ENCODE results near the gene ACTN2. TPM values are rescaled to one million over a fixed set of nuclear protein-coding genes. Genes with fewer than 3 reads are reported as not detected.

Gene ACTN2
- total and polyA plus RNA-seq, 4 donors = 5.1 to 26.4 (median 12.0) TPM

- Histone ChIP-seq H3K27ac (ENCODE audit: low read depth, low read length) (no peak overlapping the region), H3K4me3 (ENCODE audit: low read depth, low read length) (no peak overlapping the region), H3K9me3 (ENCODE audit: control insufficient read depth, insufficient read depth, low read length) (no peaks in the 10 kb centered on the region), H3K36me3 (ENCODE audit: control insufficient read depth, insufficient read depth, low read length) (peaks cover 14% of the 10 kb centered on the region), H3K27me3 (ENCODE audit: control insufficient read depth, insufficient read depth, low read length) (no peaks in the 10 kb centered on the region), H3K4me1 (ENCODE audit: control insufficient read depth, insufficient read depth, low read length) (peaks cover 4% of the 10 kb centered on the region)
- WGBS (ENCODE audit: insufficient coverage) = 86% methylated on average over 10 of the region's 11 CpGs
- no peak for DNase-seq (ENCODE audit: low read depth in 4 of 6, low spot score in 6 of 6)
These were observed 41.2 kb downstream of the ACTN2 start for GRCh38 chr1:236727521-236727920.

DNA sequence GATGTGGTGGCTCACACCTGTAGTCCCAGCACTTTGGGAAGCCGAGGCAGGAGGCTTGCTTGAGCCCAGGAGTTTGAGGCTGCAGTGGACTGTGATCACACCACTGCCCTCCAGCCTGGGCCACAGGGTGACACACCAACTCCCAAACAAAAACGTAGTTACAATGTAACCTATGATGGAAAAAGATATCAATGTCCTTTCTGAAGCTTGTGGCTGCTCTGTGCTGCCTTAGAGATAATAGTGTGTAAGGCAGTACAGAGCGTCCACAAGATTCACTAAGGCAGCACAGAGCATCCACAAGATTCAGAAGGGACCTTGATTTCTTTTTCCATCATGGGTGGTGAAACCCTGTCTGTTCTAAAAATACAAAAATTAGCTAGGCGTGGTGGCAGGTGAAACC is 42.5 kb downstream of the ACTN2 start:
- 97% methylated on average over 3 of the region's 4 CpGs for WGBS (ENCODE audit: insufficient coverage)
- Histone ChIP-seq H3K27ac (ENCODE audit: low read depth, low read length) (no peak overlapping the region), H3K27me3 (ENCODE audit: control insufficient read depth, insufficient read depth, low read length) (no peaks in the 10 kb centered on the region), H3K4me3 (ENCODE audit: low read depth, low read length) (no peak overlapping the region), H3K9me3 (ENCODE audit: control insufficient read depth, insufficient read depth, low read length) (no peaks in the 10 kb centered on the region), H3K36me3 (ENCODE audit: control insufficient read depth, insufficient read depth, low read length) (peaks cover 14% of the 10 kb centered on the region), H3K4me1 (ENCODE audit: control insufficient read depth, insufficient read depth, low read length) (peaks cover 4% of the 10 kb centered on the region)
- DNase-seq (ENCODE audit: low read depth in 4 of 6, low spot score in 6 of 6) = no peak

- no peaks in the 10 kb centered on the region for H3K9me3 ChIP-seq (ENCODE audit: control insufficient read depth, insufficient read depth, low read length)
- H3K4me3 ChIP-seq (ENCODE audit: low read depth, low read length) = no peak overlapping the region
- no peaks in the 10 kb centered on the region for H3K4me1 ChIP-seq (ENCODE audit: control insufficient read depth, insufficient read depth, low read length)
- H3K27me3 ChIP-seq (ENCODE audit: control insufficient read depth, insufficient read depth, low read length) = no peaks in the 10 kb centered on the region
- H3K27ac ChIP-seq (ENCODE audit: low read depth, low read length) = no peak overlapping the region
- WGBS (ENCODE audit: insufficient coverage) = 100% methylated on average over 3 of the region's 3 CpGs
- H3K36me3 ChIP-seq (ENCODE audit: control insufficient read depth, insufficient read depth, low read length) = peaks cover 14% of the 10 kb centered on the region
- DNase-seq (ENCODE audit: low read depth in 4 of 6, low spot score in 6 of 6) = no peak
These were observed 47.4 kb downstream of the ACTN2 start for GRCh38 chr1:236733653-236734052.

DNA sequence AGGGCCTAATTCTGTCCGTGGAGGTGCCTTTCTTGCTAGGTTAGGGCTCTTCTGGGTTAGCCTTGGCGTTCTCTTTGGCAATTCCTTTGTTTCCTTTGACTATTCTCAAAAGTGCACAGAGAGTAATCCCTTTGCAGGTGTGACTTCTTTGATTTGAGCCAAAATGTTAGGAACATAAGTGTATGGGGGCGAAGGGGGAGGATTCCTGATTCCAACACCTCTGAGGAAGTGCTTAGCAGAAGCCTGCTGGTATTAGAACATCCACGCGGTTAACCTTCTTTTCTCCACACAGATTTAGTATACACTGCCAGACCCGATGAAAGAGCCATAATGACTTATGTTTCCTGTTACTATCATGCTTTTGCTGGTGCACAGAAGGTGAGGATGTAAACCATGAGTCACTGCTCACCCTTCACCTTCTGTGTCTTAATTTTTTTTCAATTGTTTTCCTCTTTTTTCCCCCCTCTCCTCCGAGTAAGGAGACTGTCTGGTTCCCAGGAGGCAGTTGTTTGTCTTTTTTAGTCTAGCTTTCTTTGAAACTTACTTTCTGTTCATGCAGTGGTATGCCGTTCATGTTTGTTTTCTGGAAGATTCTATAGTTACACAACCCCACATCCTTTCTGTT is 48.0 kb downstream of the ACTN2 start:
- H3K36me3 ChIP-seq (ENCODE audit: control insufficient read depth, insufficient read depth, low read length) = peaks cover 17% of the 10 kb centered on the region
- no peaks in the 10 kb centered on the region for H3K27me3 ChIP-seq (ENCODE audit: control insufficient read depth, insufficient read depth, low read length)
- H3K4me3 ChIP-seq (ENCODE audit: low read depth, low read length) = no peak overlapping the region
- no peaks in the 10 kb centered on the region for H3K4me1 ChIP-seq (ENCODE audit: control insufficient read depth, insufficient read depth, low read length)
- WGBS (ENCODE audit: insufficient coverage) = 83% methylated on average over 1 of the region's 8 CpGs
- H3K9me3 ChIP-seq (ENCODE audit: control insufficient read depth, insufficient read depth, low read length) = no peaks in the 10 kb centered on the region
- no peak for DNase-seq (ENCODE audit: low read depth in 4 of 6, low spot score in 6 of 6)
- H3K27ac ChIP-seq (ENCODE audit: low read depth, low read length) = no peak overlapping the region

DNA sequence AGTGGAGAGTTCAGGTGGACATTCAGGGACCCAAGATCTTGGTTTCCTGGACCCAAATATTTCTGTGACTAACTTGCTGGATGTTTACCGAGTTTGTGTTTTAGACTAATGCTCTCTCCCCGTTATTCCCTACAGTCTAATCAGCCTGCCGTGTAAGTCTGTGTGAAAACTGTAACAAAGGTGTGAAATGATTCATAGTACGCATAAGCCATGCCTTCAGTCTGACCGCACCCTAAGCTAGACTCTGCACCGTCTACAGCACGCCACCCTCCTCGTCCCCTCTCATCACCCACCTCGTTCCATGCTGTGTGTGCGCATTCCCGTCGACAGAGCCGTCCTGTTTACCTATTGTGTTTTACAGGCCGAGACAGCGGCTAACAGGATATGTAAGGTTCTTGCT is 50.5 kb downstream of the ACTN2 start:
- H3K4me3 ChIP-seq (ENCODE audit: low read depth, low read length) = no peak overlapping the region
- no peak for DNase-seq (ENCODE audit: low read depth in 4 of 6, low spot score in 6 of 6)
- H3K27ac ChIP-seq (ENCODE audit: low read depth, low read length) = no peak overlapping the region
- no peaks in the 10 kb centered on the region for H3K27me3 ChIP-seq (ENCODE audit: control insufficient read depth, insufficient read depth, low read length)
- H3K36me3 ChIP-seq (ENCODE audit: control insufficient read depth, insufficient read depth, low read length) = peaks cover 27% of the 10 kb centered on the region
- no peaks in the 10 kb centered on the region for H3K4me1 ChIP-seq (ENCODE audit: control insufficient read depth, insufficient read depth, low read length)
- no peaks in the 10 kb centered on the region for H3K9me3 ChIP-seq (ENCODE audit: control insufficient read depth, insufficient read depth, low read length)
- 87% methylated on average over 6 of the region's 15 CpGs for WGBS (ENCODE audit: insufficient coverage)

GRCh38 chr1:236741753-236742152 is 55.5 kb downstream of the ACTN2 start:
- no peaks in the 10 kb centered on the region for H3K27me3 ChIP-seq (ENCODE audit: control insufficient read depth, insufficient read depth, low read length)
- 74% methylated on average over 11 of the region's 11 CpGs for WGBS (ENCODE audit: insufficient coverage)
- H3K36me3 ChIP-seq (ENCODE audit: control insufficient read depth, insufficient read depth, low read length) = peaks cover 52% of the 10 kb centered on the region
- no peaks in the 10 kb centered on the region for H3K9me3 ChIP-seq (ENCODE audit: control insufficient read depth, insufficient read depth, low read length)
- H3K4me1 ChIP-seq (ENCODE audit: control insufficient read depth, insufficient read depth, low read length) = no peaks in the 10 kb centered on the region
- no peak overlapping the region for H3K4me3 ChIP-seq (ENCODE audit: low read depth, low read length)
- DNase-seq (ENCODE audit: low read depth in 4 of 6, low spot score in 6 of 6) = no peak
- no peak overlapping the region for H3K27ac ChIP-seq (ENCODE audit: low read depth, low read length)

- WGBS (ENCODE audit: insufficient coverage) = 98% methylated on average over 6 of the region's 10 CpGs
- H3K36me3 ChIP-seq (ENCODE audit: control insufficient read depth, insufficient read depth, low read length) = peaks cover 47% of the 10 kb centered on the region
- no peak overlapping the region for H3K27ac ChIP-seq (ENCODE audit: low read depth, low read length)
These were observed 56.3 kb downstream of the ACTN2 start for GRCh38 chr1:236742421-236743160.

DNA sequence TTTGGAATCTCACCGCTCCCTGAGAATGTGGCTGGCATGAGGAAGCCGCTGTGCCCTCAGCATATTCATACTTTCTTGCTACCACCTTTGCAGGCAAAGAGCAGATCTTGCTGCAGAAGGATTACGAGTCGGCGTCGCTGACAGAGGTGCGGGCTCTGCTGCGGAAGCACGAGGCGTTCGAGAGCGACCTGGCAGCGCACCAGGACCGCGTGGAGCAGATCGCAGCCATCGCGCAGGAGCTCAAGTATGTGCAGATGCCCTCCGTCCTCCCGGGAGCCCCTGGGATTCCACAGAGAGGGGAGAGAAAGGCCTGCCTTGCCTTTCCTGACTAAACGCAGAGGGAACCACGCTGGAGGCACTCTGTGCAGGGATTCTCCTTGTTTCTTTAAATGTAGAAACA is 58.2 kb downstream of the ACTN2 start:
- Histone ChIP-seq H3K27ac (ENCODE audit: low read depth, low read length) (no peak overlapping the region), H3K36me3 (ENCODE audit: control insufficient read depth, insufficient read depth, low read length) (peaks cover 36% of the 10 kb centered on the region), H3K9me3 (ENCODE audit: control insufficient read depth, insufficient read depth, low read length) (no peaks in the 10 kb centered on the region), H3K4me3 (ENCODE audit: low read depth, low read length) (no peak overlapping the region), H3K4me1 (ENCODE audit: control insufficient read depth, insufficient read depth, low read length) (no peaks in the 10 kb centered on the region), H3K27me3 (ENCODE audit: control insufficient read depth, insufficient read depth, low read length) (no peaks in the 10 kb centered on the region)
- WGBS (ENCODE audit: insufficient coverage) = 98% methylated on average over 20 of the region's 22 CpGs
- DNase-seq (ENCODE audit: low read depth in 4 of 6, low spot score in 6 of 6) = no peak

More at GRCh38 chr1:236742421-236743160, 56.3 kb downstream of the ACTN2 start:
- Histone ChIP-seq H3K9me3 (ENCODE audit: control insufficient read depth, insufficient read depth, low read length) (no peaks in the 10 kb centered on the region), H3K4me1 (ENCODE audit: control insufficient read depth, insufficient read depth, low read length) (no peaks in the 10 kb centered on the region), H3K27me3 (ENCODE audit: control insufficient read depth, insufficient read depth, low read length) (no peaks in the 10 kb centered on the region), H3K4me3 (ENCODE audit: low read depth, low read length) (no peak overlapping the region)
- no peak for DNase-seq (ENCODE audit: low read depth in 4 of 6, low spot score in 6 of 6)

DNA sequence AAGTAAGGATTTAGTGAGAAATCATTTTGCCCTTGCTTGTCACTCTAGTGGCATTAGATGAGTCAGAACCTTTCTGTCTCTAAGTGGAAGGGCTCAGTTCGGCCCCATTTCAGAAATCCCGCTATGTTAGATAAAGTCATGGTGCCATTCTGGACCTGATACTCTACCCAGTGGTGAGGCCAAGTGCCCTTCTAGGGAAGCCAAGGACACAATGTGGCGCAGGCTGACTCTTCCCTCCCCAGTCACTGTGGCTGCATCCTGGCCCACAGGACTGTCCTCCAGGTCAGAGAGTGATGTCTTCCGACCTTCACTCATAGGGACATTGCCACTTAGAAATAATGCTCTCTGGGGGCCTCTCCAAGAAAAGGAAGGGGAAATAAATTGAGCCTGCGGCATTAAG is 60.5 kb downstream of the ACTN2 start:
- Histone ChIP-seq H3K36me3 (ENCODE audit: control insufficient read depth, insufficient read depth, low read length) (peaks cover 38% of the 10 kb centered on the region), H3K27me3 (ENCODE audit: control insufficient read depth, insufficient read depth, low read length) (no peaks in the 10 kb centered on the region)
- 93% methylated on average over 4 of the region's 5 CpGs for WGBS (ENCODE audit: insufficient coverage)

More for the DNA sequence above, 60.5 kb downstream of the ACTN2 start:
- Histone ChIP-seq H3K4me1 (ENCODE audit: control insufficient read depth, insufficient read depth, low read length) (no peaks in the 10 kb centered on the region), H3K9me3 (ENCODE audit: control insufficient read depth, insufficient read depth, low read length) (no peaks in the 10 kb centered on the region), H3K27ac (ENCODE audit: low read depth, low read length) (no peak overlapping the region), H3K4me3 (ENCODE audit: low read depth, low read length) (no peak overlapping the region)
- DNase-seq (ENCODE audit: low read depth in 4 of 6, low spot score in 6 of 6) = no peak

Data from spinal cord (tissue), 10 donors.